Nucleus accumbens (tissue), 56 donors: Measurements from ENCODE around the gene ITGB3.
A peak's percentile ranks its signal among the peaks of the same experiment; 100 is the strongest.
"Not testable (repeated sequence)": the region's sequence is repeated elsewhere in the genome, so short reads cannot be mapped to it uniquely, and the experiment has no call there.

ENCODE experiments used
- DNase-seq, 56 donors: peaks; one replicate each; lab custom pipeline; 2025; lab: John Stamatoyannopoulos, UW

Gene ITGB3

GRCh38 chr17:47253541-47254402 is at the start of gene ITGB3:
Gene ITGB3, plus strand, starts transcription at chr17:47253827. Its CDS starts 35 bp downstream, at chr17:47253862.
- DNase-seq = peak in 31 of 56 donors; percentile 2 to 64 (median 19)

DNA sequence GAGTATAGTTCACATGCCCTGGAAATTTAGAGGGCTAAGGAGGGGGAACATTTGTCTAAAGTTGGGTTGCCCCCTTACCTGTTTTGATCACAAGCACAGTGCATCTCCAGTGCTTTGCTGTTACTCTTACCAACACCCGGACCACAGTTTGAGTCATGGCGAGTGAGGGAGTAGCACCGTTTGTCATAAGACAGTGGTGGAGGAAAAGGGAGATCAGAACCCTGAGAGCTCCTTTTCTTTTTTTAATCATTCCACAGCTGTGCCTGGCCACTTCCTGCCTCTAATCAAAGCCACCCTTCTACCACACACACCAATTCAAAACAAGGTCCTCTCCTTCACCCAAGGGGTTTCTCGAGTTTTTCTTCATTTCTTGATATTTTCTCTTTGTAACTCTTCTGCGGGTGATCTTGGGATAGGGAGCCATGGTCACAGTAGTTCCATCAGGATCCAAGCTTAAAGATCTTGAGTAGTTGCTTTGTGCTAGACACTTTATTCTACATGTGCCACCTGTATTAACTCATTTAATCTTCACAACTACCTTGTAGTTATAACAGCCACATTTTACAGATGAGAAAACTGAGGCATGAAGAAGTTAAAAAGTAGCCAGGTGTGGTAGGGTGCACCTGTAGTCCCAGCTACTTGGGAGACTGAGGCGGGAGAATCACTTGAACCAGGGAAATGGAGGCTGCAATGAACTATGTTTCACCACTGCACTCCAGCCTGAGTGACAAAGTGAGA is 49.5 kb upstream of the ITGB3 start:
- no peak for DNase-seq

GRCh38 chr17:47204722-47205418 is 48.8 kb upstream of the ITGB3 start:
- DNase-seq = peak in 24 of 56 donors; percentile 3 to 54 (median 24)

GRCh38 chr17:47205419-47205963 is 48.1 kb upstream of the ITGB3 start:
- DNase-seq = peak in 2 of 56 donors; percentile 1 to 6

- DNase-seq = no peak
Measured at GRCh38 chr17:47207143-47208067, 46.2 kb upstream of the ITGB3 start.

- DNase-seq = no peak
Measured at GRCh38 chr17:47208744-47209488, 44.7 kb upstream of the ITGB3 start, which contains the start of gene MYL4. Gene MYL4, plus strand, starts transcription at chr17:47209348. Its CDS starts 75 bp downstream, at chr17:47209423.

DNA sequence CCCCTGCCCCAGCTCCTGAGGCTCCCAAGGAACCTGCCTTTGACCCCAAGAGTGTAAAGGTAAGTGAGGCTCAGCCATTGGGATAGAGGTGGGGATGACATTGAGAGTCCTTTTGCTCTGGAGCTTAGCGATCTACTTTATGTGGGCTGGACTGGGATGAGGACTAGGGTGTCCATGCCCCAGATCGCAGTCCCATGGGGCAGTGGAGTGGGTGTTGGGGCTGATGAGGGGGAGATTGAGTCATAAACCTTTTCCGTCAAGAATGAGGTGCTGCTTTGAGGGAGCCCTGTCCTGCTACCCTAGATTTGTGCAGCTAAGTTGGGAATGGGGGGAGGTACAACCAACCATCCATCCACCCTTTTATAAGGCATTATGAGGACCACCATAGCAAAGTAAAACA is 44.1 kb upstream of the ITGB3 start:
- DNase-seq = no peak

- DNase-seq = no peak
Measured at GRCh38 chr17:47210105-47210504, 43.5 kb upstream of the ITGB3 start.

- no peak for DNase-seq
Measured at GRCh38 chr17:47210779-47211178, 42.8 kb upstream of the ITGB3 start.

- DNase-seq = no peak
Measured at GRCh38 chr17:47212458-47212857, 41.2 kb upstream of the ITGB3 start.

GRCh38 chr17:47213540-47213939 is 40.1 kb upstream of the ITGB3 start:
- DNase-seq = no peak

DNA sequence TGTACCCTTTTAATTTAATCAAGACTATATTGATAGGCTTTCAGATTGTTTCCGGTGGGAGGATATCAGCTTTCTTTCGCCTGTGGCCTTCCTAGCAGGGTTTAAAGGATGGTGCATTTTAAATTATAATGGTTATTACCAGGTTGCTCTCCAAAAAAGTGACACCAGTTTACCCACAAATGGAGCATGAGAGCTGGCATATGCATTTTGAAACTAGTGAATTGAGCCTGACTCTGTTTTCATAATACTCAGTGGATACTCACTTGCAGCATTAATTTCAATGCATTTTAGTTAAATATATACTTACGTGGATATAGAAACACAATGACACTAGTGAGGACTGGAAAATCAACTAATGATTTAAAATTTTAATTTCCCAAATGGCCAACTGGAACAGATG is 38.7 kb upstream of the ITGB3 start:
- DNase-seq = no peak

DNA sequence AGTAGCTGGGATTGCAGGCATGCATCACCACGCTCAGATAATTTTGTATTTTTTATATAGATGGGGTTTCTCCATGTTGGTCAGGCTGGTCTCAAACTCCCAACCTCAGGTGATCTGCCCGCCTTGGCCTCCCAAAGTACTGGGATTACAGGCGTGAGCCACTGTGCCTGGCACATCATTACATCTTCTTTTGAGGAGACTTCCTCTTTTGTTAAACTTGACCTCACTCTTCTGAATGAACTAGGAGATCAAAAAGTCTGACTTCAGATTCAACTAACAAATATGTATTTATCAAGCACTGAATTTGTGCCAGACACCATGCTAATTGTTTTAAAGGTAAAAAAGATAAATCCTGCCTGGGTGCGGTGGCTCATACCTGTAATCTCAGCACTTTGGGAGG is 36.8 kb upstream of the ITGB3 start:
- DNase-seq = not testable (repeated sequence)

DNA sequence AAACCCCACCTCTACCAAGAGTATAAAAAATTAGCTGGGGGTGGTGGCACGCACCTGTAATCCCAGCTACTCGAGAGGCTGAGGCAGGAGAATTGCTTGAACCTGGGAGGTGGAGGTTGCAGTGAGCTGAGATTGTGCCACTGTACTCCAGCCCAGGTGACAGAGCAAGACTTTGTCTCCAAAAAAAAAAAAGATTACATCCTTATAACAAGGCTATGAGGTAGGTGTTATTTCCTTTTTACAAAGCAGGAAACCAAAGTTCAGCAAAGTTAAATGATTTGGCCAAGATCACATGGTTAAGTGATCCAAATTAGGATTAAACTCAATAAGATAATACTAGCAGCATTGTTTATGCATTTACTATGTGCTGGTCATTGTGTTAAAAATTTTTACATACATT is 36.3 kb upstream of the ITGB3 start:
- DNase-seq = not testable (repeated sequence)

DNA sequence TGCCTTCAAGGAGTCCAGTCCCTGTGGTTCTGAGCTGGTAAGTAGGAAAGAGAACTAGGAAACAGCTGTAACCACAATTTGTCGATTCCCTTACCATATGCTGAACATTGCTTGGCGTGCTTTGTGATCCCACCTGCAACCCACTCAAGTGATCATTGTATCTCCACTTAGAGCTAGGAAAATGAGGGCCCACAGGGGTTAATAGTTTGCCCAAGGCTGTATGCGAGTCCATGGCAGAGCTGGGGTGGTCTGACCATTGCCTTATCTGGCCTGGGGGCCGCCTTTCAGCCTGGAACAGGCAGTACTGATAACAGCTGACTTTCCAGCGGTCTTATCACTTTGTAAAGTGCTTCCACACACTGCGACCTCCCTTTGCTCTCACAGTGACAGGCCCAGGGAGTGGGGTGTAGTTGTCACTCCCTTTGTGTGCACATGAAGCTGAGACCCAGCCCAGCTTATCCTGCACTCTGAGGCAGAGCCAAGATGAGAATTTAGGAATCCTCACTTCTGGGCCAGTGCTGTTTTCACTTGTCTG is 34.7 kb upstream of the ITGB3 start:
- no peak for DNase-seq

DNA sequence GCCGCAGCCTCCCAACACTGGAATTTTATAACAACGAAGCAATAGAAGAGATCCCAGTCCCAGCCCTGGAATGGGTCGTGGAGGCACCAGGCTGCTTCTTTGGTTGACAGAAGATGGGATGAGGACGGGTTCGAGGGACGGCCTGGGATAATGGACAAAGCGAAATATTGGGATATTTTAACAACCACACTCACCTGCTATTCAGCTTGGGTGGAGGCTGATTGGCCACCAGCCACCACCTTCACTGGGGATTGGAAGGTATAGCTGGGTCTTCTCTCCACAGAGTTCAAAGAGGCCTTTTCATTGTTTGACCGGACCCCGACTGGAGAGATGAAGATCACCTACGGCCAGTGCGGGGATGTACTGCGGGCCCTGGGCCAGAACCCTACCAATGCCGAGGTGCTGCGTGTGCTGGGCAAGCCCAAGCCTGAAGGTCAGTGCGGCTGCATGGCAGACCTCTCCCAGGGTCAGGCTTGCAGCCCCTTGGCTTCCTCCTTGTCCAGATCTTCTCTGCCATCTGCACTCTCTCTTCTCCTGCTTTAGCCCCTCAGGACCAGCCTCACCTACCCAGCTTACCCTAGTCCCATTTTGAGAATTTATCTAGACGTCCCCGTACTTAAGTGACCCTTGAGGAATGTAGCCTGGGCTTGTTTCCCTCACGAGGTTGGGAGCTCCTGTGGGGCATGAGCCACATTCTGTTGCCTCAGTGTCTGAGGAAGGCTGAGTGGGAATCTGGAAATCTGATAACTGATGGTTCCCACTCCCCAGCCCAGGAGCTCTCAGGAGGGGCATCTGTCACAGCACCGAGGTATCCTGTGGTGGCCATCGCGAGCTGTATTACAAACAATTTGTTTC is 33.8 kb upstream of the ITGB3 start:
- no peak for DNase-seq

DNA sequence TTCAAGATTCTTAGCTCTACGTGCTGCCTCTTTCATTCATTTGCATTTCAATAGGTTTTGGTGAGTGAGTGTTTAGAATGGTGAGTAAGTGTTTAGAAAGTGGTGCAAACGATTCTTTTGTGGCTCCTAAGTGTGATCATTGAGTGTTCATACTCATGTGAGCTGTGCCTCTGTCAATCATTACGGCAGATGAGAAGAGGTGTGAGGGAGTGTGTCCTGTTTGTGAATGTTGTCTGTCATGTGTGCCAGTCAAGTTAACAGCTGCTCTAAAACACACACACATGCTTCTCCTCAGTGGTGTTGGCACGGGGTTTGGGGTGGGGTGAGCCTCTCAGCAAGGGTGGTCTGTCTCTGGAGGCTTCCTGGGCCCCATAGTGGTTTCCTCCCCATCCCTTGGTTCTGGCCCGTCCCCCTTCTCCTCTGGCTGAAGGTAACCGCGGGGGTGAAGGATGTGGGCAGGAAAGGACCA is 33.1 kb upstream of the ITGB3 start:
- DNase-seq = no peak
